IPS DF 6.9 (cell line): Measurements from ENCODE around the gene FGD3.
"Not testable (repeated sequence)": the region's sequence is repeated elsewhere in the genome, so short reads cannot be mapped to it uniquely, and the experiment has no call there.

Experiments
- DNase-seq: peaks from one replicate; pipeline ENCODE4 v3.0.0-alpha.2; 2013; ENCODE audit warnings: low read depth, low spot score
- H3K27ac ChIP-seq: one replicate; pipeline ENCODE4 v1.5.1; 2013; ENCODE audit warnings: low read length, control low read depth
- H3K27me3 ChIP-seq: 2 replicates; pipeline ENCODE4 v1.6.1; 2013; ENCODE audit warnings: mild to moderate bottlenecking, low read length; ENCODE audit not compliant: control insufficient read depth, insufficient read depth
- H3K36me3 ChIP-seq: 2 replicates; pipeline ENCODE4 v1.6.1; 2013; ENCODE audit warnings: low read length; ENCODE audit not compliant: control insufficient read depth, insufficient read depth
- H3K4me1 ChIP-seq: 2 replicates; pipeline ENCODE4 v1.6.1; 2013; ENCODE audit warnings: low read length; ENCODE audit not compliant: control insufficient read depth, insufficient read depth
- H3K4me3 ChIP-seq: 2 replicates; pipeline ENCODE4 v1.5.1; 2013; ENCODE audit warnings: mild to moderate bottlenecking, low read length
- H3K9me3 ChIP-seq: 2 replicates; pipeline ENCODE4 v1.6.1; 2013; ENCODE audit warnings: low read length, inconsistent platforms; ENCODE audit not compliant: control insufficient read depth, insufficient read depth
- WGBS: extraction: QIAGEN DNeasy Blood & Tissue Kit; methylation state at CpG from one replicate; pipeline ENCODE4 v1.1.7; 2013; ENCODE audit warnings: mixed read lengths, missing lambda C conversion rate; ENCODE audit not compliant: insufficient read length, insufficient coverage; 5-methylcytosine and 5-hydroxymethylcytosine counted together

Gene FGD3

GRCh38 chr9:92989561-92989960 is 42.2 kb downstream of the FGD3 start:
- no peak for DNase-seq
- H3K4me3 ChIP-seq, result no peak overlapping the region
- no peaks in the 10 kb centered on the region for H3K9me3 ChIP-seq
- no CpG with 5 or more reads among the region's 3 CpGs for WGBS
- no peaks in the 10 kb centered on the region for H3K27me3 ChIP-seq
- H3K27ac ChIP-seq, result no peak overlapping the region
- peaks cover 4% of the 10 kb centered on the region; the same call in 1 of the 2 replicates for H3K4me1 ChIP-seq
- H3K36me3 ChIP-seq, result no peaks in the 10 kb centered on the region

GRCh38 chr9:92990461-92990860 is 43.1 kb downstream of the FGD3 start:
- no peaks in the 10 kb centered on the region for H3K27me3 ChIP-seq

GRCh38 chr9:92992549-92992948 is 45.2 kb downstream of the FGD3 start:
- H3K27me3 ChIP-seq, result no peaks in the 10 kb centered on the region
- H3K36me3 ChIP-seq, result no peaks in the 10 kb centered on the region
- no peak overlapping the region for H3K4me3 ChIP-seq
- no peak overlapping the region for H3K27ac ChIP-seq
- H3K4me1 ChIP-seq, result peaks cover 4% of the 10 kb centered on the region; the same call in 1 of the 2 replicates
- DNase-seq, result no peak
- WGBS, result no CpG with 5 or more reads among the region's 4 CpGs
- no peaks in the 10 kb centered on the region for H3K9me3 ChIP-seq

More at GRCh38 chr9:92990461-92990860, 43.1 kb downstream of the FGD3 start:
- no peaks in the 10 kb centered on the region for H3K36me3 ChIP-seq
- no peak overlapping the region for H3K27ac ChIP-seq
- H3K4me3 ChIP-seq, result no peak overlapping the region
- no peak for DNase-seq
- no CpG with 5 or more reads among the region's 3 CpGs for WGBS
- peaks cover 4% of the 10 kb centered on the region; the same call in 1 of the 2 replicates for H3K4me1 ChIP-seq
- H3K9me3 ChIP-seq, result no peaks in the 10 kb centered on the region

- DNase-seq, H3K4me3 ChIP-seq, H3K36me3 ChIP-seq, H3K4me1 ChIP-seq, H3K27me3 ChIP-seq, H3K9me3 ChIP-seq, H3K27ac ChIP-seq: not testable (repeated sequence)
- no CpG with 5 or more reads among the region's 10 CpGs for WGBS
These were observed 51.5 kb downstream of the FGD3 start for GRCh38 chr9:92998871-92999270.

- Histone ChIP-seq H3K4me1 (peaks cover 1% of the 10 kb centered on the region; the same call in 1 of the 2 replicates), H3K27ac (no peak overlapping the region), H3K36me3 (peaks cover 3% of the 10 kb centered on the region; the same call in 1 of the 2 replicates), H3K4me3 (no peak overlapping the region), H3K9me3 (no peaks in the 10 kb centered on the region), H3K27me3 (no peaks in the 10 kb centered on the region)
- no peak for DNase-seq
- no CpG with 5 or more reads among the region's 2 CpGs for WGBS
These were observed 53.7 kb downstream of the FGD3 start for GRCh38 chr9:93001031-93001430.

- Histone ChIP-seq H3K36me3 (peaks cover 3% of the 10 kb centered on the region; the same call in 1 of the 2 replicates), H3K4me1 (peaks cover 1% of the 10 kb centered on the region; the same call in 1 of the 2 replicates), H3K27ac (no peak overlapping the region), H3K4me3 (no peak overlapping the region), H3K27me3 (no peaks in the 10 kb centered on the region), H3K9me3 (no peaks in the 10 kb centered on the region)
- no CpG with 5 or more reads among the region's 8 CpGs for WGBS
- DNase-seq, result no peak
These were observed 55.4 kb downstream of the FGD3 start for GRCh38 chr9:93002700-93003099.

DNA sequence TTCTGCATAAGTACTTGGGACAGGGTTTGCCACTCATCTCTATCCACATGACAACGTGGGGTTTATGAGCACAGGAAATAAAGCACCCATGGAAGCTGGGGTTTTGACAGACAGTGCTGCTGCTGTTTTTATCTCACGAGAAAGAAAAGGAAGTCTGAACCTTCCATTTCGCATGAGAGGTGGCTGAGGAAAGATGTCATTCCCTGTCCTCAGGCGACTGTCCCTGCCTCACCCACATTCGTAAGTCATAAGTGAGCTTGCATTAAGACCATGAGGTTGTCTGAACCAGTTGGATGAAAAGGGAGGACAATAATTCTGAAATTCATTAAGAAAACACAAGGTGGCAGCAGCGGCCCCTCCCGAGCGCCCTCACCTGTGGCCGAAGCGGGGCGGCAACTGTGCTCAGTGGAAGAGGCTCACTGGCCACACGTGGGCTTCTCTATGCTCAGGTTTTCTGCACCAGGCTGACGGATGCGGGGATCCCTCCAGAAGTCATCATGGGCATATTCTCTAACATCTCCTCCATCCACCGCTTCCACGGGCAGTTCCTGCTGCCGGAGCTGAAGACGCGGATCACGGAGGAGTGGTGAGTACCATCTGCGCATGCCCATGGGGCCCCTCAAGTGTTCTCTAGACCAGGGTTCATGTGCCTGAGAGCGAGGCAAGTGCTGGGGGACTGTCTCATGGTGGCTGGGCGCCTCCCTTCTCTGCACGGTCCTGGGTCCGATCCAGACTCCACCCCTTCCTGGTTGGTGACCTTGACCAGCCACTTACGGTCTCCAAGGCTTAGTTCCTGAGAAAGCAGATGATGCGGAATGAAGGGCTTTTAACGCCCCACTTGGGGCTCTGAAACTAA is 56.5 kb downstream of the FGD3 start:
- no CpG with 5 or more reads among the region's 28 CpGs for WGBS
- Histone ChIP-seq H3K4me3 (no peak overlapping the region), H3K36me3 (peaks cover 3% of the 10 kb centered on the region; the same call in 1 of the 2 replicates), H3K9me3 (no peaks in the 10 kb centered on the region), H3K27me3 (no peaks in the 10 kb centered on the region), H3K4me1 (peaks cover 1% of the 10 kb centered on the region; the same call in 1 of the 2 replicates), H3K27ac (no peak overlapping the region)
- no peak for DNase-seq

- H3K4me1 ChIP-seq, result peaks cover 1% of the 10 kb centered on the region; the same call in 1 of the 2 replicates
- no peaks in the 10 kb centered on the region for H3K9me3 ChIP-seq
- H3K36me3 ChIP-seq, result peaks cover 3% of the 10 kb centered on the region; the same call in 1 of the 2 replicates
- WGBS, result no CpG with 5 or more reads among the region's 9 CpGs
- H3K4me3 ChIP-seq, result no peak overlapping the region
- H3K27me3 ChIP-seq, result no peaks in the 10 kb centered on the region
- H3K27ac ChIP-seq, result no peak overlapping the region
- no peak for DNase-seq
These were observed 57.2 kb downstream of the FGD3 start for GRCh38 chr9:93004561-93004960.

DNA sequence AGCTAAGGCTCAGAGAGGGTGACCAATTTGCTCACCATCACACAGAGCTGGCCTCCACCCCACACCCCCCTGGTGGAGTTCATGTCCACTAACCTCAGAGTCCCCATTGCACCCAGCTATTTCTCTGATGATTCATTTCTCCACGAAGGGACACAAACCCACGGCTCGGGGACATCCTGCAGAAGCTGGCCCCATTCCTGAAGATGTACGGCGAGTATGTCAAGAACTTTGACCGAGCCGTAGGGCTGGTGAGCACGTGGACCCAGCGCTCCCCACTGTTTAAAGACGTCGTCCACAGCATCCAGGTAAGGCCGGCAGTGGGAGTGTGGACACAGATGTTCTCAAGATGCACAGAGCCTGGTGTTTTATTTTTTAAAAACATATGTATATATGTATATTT is 58.6 kb downstream of the FGD3 start:
- WGBS, result no CpG with 5 or more reads among the region's 12 CpGs
- Histone ChIP-seq H3K36me3 (peaks cover 3% of the 10 kb centered on the region; the same call in 1 of the 2 replicates), H3K27me3 (no peaks in the 10 kb centered on the region), H3K27ac (no peak overlapping the region), H3K4me3 (no peak overlapping the region), H3K9me3 (no peaks in the 10 kb centered on the region), H3K4me1 (peaks cover 1% of the 10 kb centered on the region)
- DNase-seq, result no peak

- Histone ChIP-seq H3K27ac (no peak overlapping the region), H3K4me1 (peaks cover 1% of the 10 kb centered on the region), H3K36me3 (peaks cover 2% of the 10 kb centered on the region; the same call in 1 of the 2 replicates), H3K4me3 (no peak overlapping the region), H3K9me3 (no peaks in the 10 kb centered on the region), H3K27me3 (no peaks in the 10 kb centered on the region)
- WGBS, result no CpG with 5 or more reads among the region's 12 CpGs
- DNase-seq, result no peak
These were observed 60.3 kb downstream of the FGD3 start for GRCh38 chr9:93007529-93008058.
